Stomach (tissue), 9 donors: ENCODE data around the gene MBD6. TPM values are rescaled to one million over a fixed set of nuclear protein-coding genes. Genes with fewer than 3 reads are reported as not detected.
A peak's percentile ranks its signal among the peaks of the same experiment; 100 is the strongest.

Source experiments
- DNase-seq, 2 donors: peaks; one replicate each; pipeline versions ENCODE4 v3.0.0 to v3.0.0-alpha.2; 2013 to 2019
- H3K27ac ChIP-seq, 5 donors: fragments of 200-600 bp in 4 of 5; sonication (generic) in 4 of 5; one replicate each; pipeline ENCODE4 v1.5.1; 2013 to 2019; ENCODE audit warnings: mild to moderate bottlenecking in 1 of 5, moderate library complexity in 1 of 5
- H3K27me3 ChIP-seq, 3 donors: fragments of 200-600 bp; sonication (generic); one replicate each; pipeline ENCODE4 v1.5.1; 2017 to 2019; ENCODE audit warnings: mixed run types in 1 of 3
- H3K36me3 ChIP-seq, 4 donors: fragments of 200-600 bp; sonication (generic); 1 replicate in 3 of 4; 2 replicates in 1 of 4; pipeline ENCODE4 v1.5.1; 2016 to 2019
- H3K4me1 ChIP-seq, 4 donors: fragments of 200-600 bp; sonication (generic); one replicate each; pipeline ENCODE4 v1.5.1; 2016 to 2019
- H3K4me3 ChIP-seq, 4 donors: fragments of 200-600 bp; sonication (generic) in 3 of 4; one replicate each; pipeline ENCODE4 v1.5.1; 2016 to 2019; ENCODE audit warnings: mild to moderate bottlenecking in 1 of 4
- H3K9me3 ChIP-seq, 4 donors: fragments of 200-600 bp; sonication (generic); one replicate each; pipeline ENCODE4 v1.5.1; 2016 to 2019
- CTCF ChIP-seq, 7 experiments: fragments of 450-650 bp in 4 of 7; fragments of 200-600 bp in 3 of 7; sonication (generic) in 3 of 7; IDR thresholded peaks; one replicate each; pipeline ENCODE4 v1.5.1; 2016 to 2019; ENCODE audit warnings: antibody characterized with exemption in 7 of 7, control low read depth in 2 of 7, mild to moderate bottlenecking in 1 of 7
- EP300 ChIP-seq: sonication (generic); formaldehyde crosslinking; IDR thresholded peaks from one replicate; pipeline ENCODE4 v1.6.1; 2017; ENCODE audit warnings: antibody characterized with exemption
- POLR2A ChIP-seq, 4 donors: fragments of 450-650 bp; IDR thresholded peaks; one replicate each; pipeline ENCODE4 v1.6.1; 2016; ENCODE audit warnings: antibody characterized with exemption in 4 of 4, control low read depth in 2 of 4, mild to moderate bottlenecking in 1 of 4, moderate library complexity in 1 of 4
- POLR2AphosphoS5 ChIP-seq, 3 donors: sonication (generic); formaldehyde crosslinking; IDR thresholded peaks; one replicate each; pipeline ENCODE4 v1.6.1; 2016; ENCODE audit warnings: antibody characterized with exemption in 3 of 3
- WGBS, 5 donors: extraction: QIAGEN DNeasy Blood & Tissue Kit in 3 of 5; methylation state at CpG; one replicate each; pipeline versions ENCODE4 v1.1.5 to v1.1.7; 2013 to 2018; 5-methylcytosine and 5-hydroxymethylcytosine counted together
- intact Hi-C: fragments of 100-400 bp; cut with DNase I; formaldehyde crosslinking; loops from one replicate; pipeline ENCODE4 v1.15.1; 2023; ENCODE audit warnings: low total_unique reads
- polyA plus RNA-seq, 3 donors: library from polyadenylated mRNA; stranded (reverse); fragments of 200-250 nt; gene quantifications; one replicate each; pipeline ENCODE4 v1.2.3, GENCODE V29; 2013
- total RNA-seq, 5 donors: library from RNA; depleted of rRNA; stranded (reverse); fragments of >200 nt; gene quantifications; one replicate each; pipeline versions ENCODE4 v1.1.0 to v1.2.3, GENCODE V29; 2014 to 2016
- donor health status: healthy with polysubstance abuse.
- donor health status: Bipolar disorder and iron deficiency.
- donor health status: healthy.

MBD6 gene
- total and polyA plus RNA-seq, 8 donors: 4.8 to 129 (median 29.8) TPM

GRCh38 chr12:57526477-57527126 lies 4.0 kb downstream of the MBD6 start:
- TF ChIP-seq POLR2A (IDR thresholded peaks at IDR 0.05): no peak
- no peak for TF ChIP-seq EP300
- no peak for TF ChIP-seq CTCF (IDR thresholded peaks at IDR 0.05)
- Histone ChIP-seq H3K27ac (peak overlapping the region in 3 of 5 donors; percentile 26 to 99 (median 29)), H3K4me1 (peaks cover 29 to 55% (median 40%) of the 10 kb centered on the region in 4 donors), H3K36me3 (peaks cover 65 to 74% (median 72%) of the 10 kb centered on the region in 4 donors), H3K4me3 (no peak overlapping the region), H3K27me3 (no peaks in the 10 kb centered on the region), H3K9me3 (no peaks in the 10 kb centered on the region)
- no peak for DNase-seq
- intact Hi-C loops: no loop called here
- WGBS, 5 donors: 76 to 95% (median 83%) methylated on average over 4 of the region's 4 CpGs

- Histone ChIP-seq H3K27me3 (no peaks in the 10 kb centered on the region), H3K27ac (peak overlapping the region in 1 of 5 donors; percentile 26), H3K9me3 (no peaks in the 10 kb centered on the region), H3K4me3 (no peak overlapping the region), H3K36me3 (peaks cover 71 to 80% (median 78%) of the 10 kb centered on the region in 4 donors), H3K4me1 (peaks cover 23 to 50% (median 36%) of the 10 kb centered on the region in 4 donors)
- 69 to 81% (median 77%) methylated on average over 5 of the region's 5 CpGs for WGBS, 5 donors
- intact Hi-C loops: no loop called here
- no peak for DNase-seq
- no peak for TF ChIP-seq POLR2A (IDR thresholded peaks at IDR 0.05)
- TF ChIP-seq POLR2AphosphoS5 (IDR thresholded peaks at IDR 0.05): no peak
- TF ChIP-seq CTCF (IDR thresholded peaks at IDR 0.05): no peak
- TF ChIP-seq EP300: no peak
These were observed 4.6 kb downstream of the MBD6 start for GRCh38 chr12:57527184-57527583.

GRCh38 chr12:57528176-57528575 lies 5.6 kb downstream of the MBD6 start:
- WGBS, 5 donors: 75 to 90% (median 86%) methylated on average over 12 of the region's 12 CpGs
- Histone ChIP-seq H3K4me3 (no peak overlapping the region), H3K4me1 (peaks cover 22 to 50% (median 35%) of the 10 kb centered on the region in 4 donors), H3K27me3 (no peaks in the 10 kb centered on the region), H3K27ac (no peak overlapping the region), H3K9me3 (no peaks in the 10 kb centered on the region), H3K36me3 (peaks cover 81 to 90% (median 88%) of the 10 kb centered on the region in 4 donors)
- intact Hi-C loops: no loop called here
- TF ChIP-seq POLR2AphosphoS5 (IDR thresholded peaks at IDR 0.05) (no peak), EP300 (no peak), POLR2A (IDR thresholded peaks at IDR 0.05) (no peak), CTCF (IDR thresholded peaks at IDR 0.05) (no peak)
- no peak for DNase-seq

- H3K4me3 ChIP-seq: no peak overlapping the region
- no peaks in the 10 kb centered on the region for H3K9me3 ChIP-seq
- no peaks in the 10 kb centered on the region for H3K27me3 ChIP-seq
- H3K27ac ChIP-seq: peak overlapping the region in 1 of 5 donors; percentile 32
- H3K36me3 ChIP-seq: peaks cover 87 to 98% (median 96%) of the 10 kb centered on the region in 4 donors
- intact Hi-C loops: no loop called here
- no peak for DNase-seq
- WGBS, 5 donors: 67 to 74% (median 72%) methylated on average over 8 to 10 of the region's 10 CpGs
- H3K4me1 ChIP-seq: peaks cover 15 to 42% (median 28%) of the 10 kb centered on the region in 4 donors
- TF ChIP-seq POLR2AphosphoS5 (IDR thresholded peaks at IDR 0.05): no peak
- TF ChIP-seq POLR2A (IDR thresholded peaks at IDR 0.05): no peak
- no peak for TF ChIP-seq EP300
- no peak for TF ChIP-seq CTCF (IDR thresholded peaks at IDR 0.05)
These were observed 6.4 kb downstream of the MBD6 start for GRCh38 chr12:57528831-57529555.
